Vagina (tissue), 2 donors: ENCODE results near the gene SYNE1.

Experiments used
- CTCF ChIP-seq, 3 experiments: fragments of 450-650 bp in 2 of 3; fragments of 200-600 bp in 1 of 3; sonication (generic) in 1 of 3; IDR thresholded peaks; one replicate each; pipeline ENCODE4 v1.5.1; 2017 to 2019; ENCODE audit warnings: antibody characterized with exemption in 3 of 3, mild to moderate bottlenecking in 2 of 3, moderate library complexity in 2 of 3
- POLR2A ChIP-seq, 2 donors: fragments of 450-650 bp; IDR thresholded peaks; one replicate each; pipeline ENCODE4 v1.6.1; 2017; ENCODE audit warnings: antibody characterized with exemption in 2 of 2, mild to moderate bottlenecking in 2 of 2, moderate library complexity in 2 of 2
- POLR2AphosphoS5 ChIP-seq, 2 donors: sonication (generic); formaldehyde crosslinking; IDR thresholded peaks; one replicate each; pipeline ENCODE4 v1.9.0; 2017; ENCODE audit warnings: antibody characterized with exemption in 2 of 2, mild to moderate bottlenecking in 2 of 2, low read depth in 1 of 2; ENCODE audit not compliant: insufficient read depth in 1 of 2

DNA sequence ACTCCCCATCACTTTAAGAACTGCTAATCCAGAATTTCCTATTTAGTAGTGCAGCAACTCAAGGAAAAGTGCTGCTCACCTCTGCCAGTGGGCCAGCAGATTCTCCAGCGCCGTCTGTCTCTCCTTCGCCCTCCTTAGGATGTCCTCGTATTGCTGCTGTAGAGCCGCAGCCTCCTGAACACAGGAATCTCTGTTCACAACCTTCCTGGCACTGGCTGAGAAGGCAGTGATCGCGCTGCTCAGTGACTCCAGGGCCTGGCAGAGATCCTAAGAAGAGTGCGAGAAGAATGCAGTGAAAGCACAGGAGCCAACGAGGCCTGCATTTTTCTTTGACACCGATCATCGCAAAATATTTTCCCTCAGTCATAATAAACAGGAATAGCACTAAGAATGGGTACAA, 209.0 kb downstream of the SYNE1 start:
- TF ChIP-seq POLR2AphosphoS5 (IDR thresholded peaks at IDR 0.05; ENCODE audit: insufficient read depth in 1 of 2, low read depth in 1 of 2) (no peak), CTCF (IDR thresholded peaks at IDR 0.05) (no peak), POLR2A (IDR thresholded peaks at IDR 0.05) (no peak)
